H1 (cell line): ENCODE data around the gene LGALS8. TPM values are rescaled to one million over a fixed set of nuclear protein-coding genes. Genes with fewer than 3 reads are reported as not detected.

Experiments used
- CTCF ChIA-PET: fragments of 300-600 bp; sonication (Branson Sonifier 250); formaldehyde crosslinking; loops from one replicate; lab custom pipeline; 2021; ENCODE audit not compliant: partially characterized antibody; lab: Charles Lee
- POLR2A ChIA-PET: fragments of 300-600 bp; sonication (Branson Sonifier 250); formaldehyde crosslinking; loops from one replicate; lab custom pipeline; 2021; ENCODE audit warnings: inconsistent platforms; ENCODE audit not compliant: partially characterized antibody; lab: Charles Lee
- DNase-seq, 2 experiments: peaks; one replicate each; pipeline versions ENCODE4 v3.0.0 to v3.0.0-alpha.2; 2010 to 2022; ENCODE audit warnings: low spot score in 2 of 2, low read depth in 1 of 2, mixed read lengths in 1 of 2
- FAIRE-seq: peaks from 2 replicates; lab custom pipeline; 2011; peaks lifted over from hg19 to GRCh38; lab: Jason Lieb, UNC
- H2AFZ ChIP-seq: 2 replicates; pipeline ENCODE4 v1.8.1; 2012; ENCODE audit warnings: low read length, inconsistent platforms
- H2AK5ac ChIP-seq: 2 replicates; pipeline ENCODE4 v1.6.1; 2013; ENCODE audit warnings: low read depth, low read length
- H2BK120ac ChIP-seq: replicated peaks from 2 replicates; pipeline ENCODE3; 2013; ENCODE audit warnings: low read depth, low read length, inconsistent platforms
- H2BK12ac ChIP-seq: 2 replicates; pipeline ENCODE4 v1.6.1; 2013; ENCODE audit warnings: low read depth, low read length
- H2BK15ac ChIP-seq: 2 replicates; pipeline ENCODE4 v1.6.1; 2013; ENCODE audit warnings: low read length
- H2BK20ac ChIP-seq: 2 replicates; pipeline ENCODE4 v1.6.1; 2013; ENCODE audit warnings: low read length
- H2BK5ac ChIP-seq: 2 replicates; pipeline ENCODE4 v1.6.1; 2013; ENCODE audit warnings: low read depth, low read length
- H3K14ac ChIP-seq: 2 replicates; pipeline ENCODE4 v1.6.1; 2013; ENCODE audit warnings: inconsistent platforms; ENCODE audit not compliant: insufficient read length
- H3K18ac ChIP-seq: 2 replicates; pipeline ENCODE4 v1.6.1; 2013; ENCODE audit warnings: low read length; ENCODE audit errors: extremely low read depth
- H3K23ac ChIP-seq: 2 replicates; pipeline ENCODE4 v1.6.1; 2013; ENCODE audit warnings: inconsistent platforms; ENCODE audit not compliant: insufficient read length
- H3K23me2 ChIP-seq: 2 replicates; pipeline ENCODE4 v1.6.1; 2013; ENCODE audit warnings: low read depth, low read length
- H3K27ac ChIP-seq: 2 replicates; pipeline ENCODE4 v1.6.1; 2011; ENCODE audit warnings: low read depth, low read length, inconsistent platforms
- H3K27me3 ChIP-seq, 4 experiments: replicated peaks in 1 of 4; 1 replicate in 1 of 4; 2 replicates in 3 of 4; pipeline versions ENCODE4 v1.6.1 to v1.8.1; 2011 to 2013; ENCODE audit warnings: low read length in 3 of 4, mild to moderate bottlenecking in 3 of 4, inconsistent platforms in 2 of 4, mixed read lengths in 2 of 4, moderate library complexity in 1 of 4; ENCODE audit not compliant: control insufficient read depth in 3 of 4, insufficient read depth in 3 of 4; ENCODE audit errors: extremely low read depth in 1 of 4
- H3K36me3 ChIP-seq, 4 experiments: 2 replicates each; pipeline versions ENCODE4 v1.6.1 to v1.8.1; 2011 to 2013; ENCODE audit warnings: mild to moderate bottlenecking in 4 of 4, low read length in 3 of 4, moderate library complexity in 2 of 4, control low read depth in 1 of 4, inconsistent platforms in 1 of 4; ENCODE audit not compliant: insufficient read depth in 4 of 4, control insufficient read depth in 2 of 4
- H3K4ac ChIP-seq: replicated peaks from 2 replicates; pipeline ENCODE3; 2013; ENCODE audit warnings: low read length, low read depth, mixed read lengths, inconsistent platforms; ENCODE audit not compliant: insufficient read length
- H3K4me1 ChIP-seq, 4 experiments: replicated peaks in 1 of 4; 1 replicate in 1 of 4; 2 replicates in 3 of 4; pipeline versions ENCODE4 v1.6.1 to v1.8.1; 2011 to 2013; ENCODE audit warnings: low read length in 3 of 4, inconsistent platforms in 2 of 4, mixed read lengths in 1 of 4; ENCODE audit not compliant: insufficient read depth in 4 of 4, control insufficient read depth in 3 of 4
- H3K4me2 ChIP-seq, 2 experiments: 2 replicates each; pipeline versions ENCODE4 v1.6.1 to v1.8.1; 2011 to 2013; ENCODE audit warnings: low read depth in 2 of 2, low read length in 2 of 2, control low read depth in 1 of 2, inconsistent platforms in 1 of 2, mild to moderate bottlenecking in 1 of 2; ENCODE audit not compliant: insufficient read depth in 1 of 2
- H3K4me3 ChIP-seq, 4 experiments: fragments of 200-600, 300-600 bp in 1 of 4; sonication (generic), shearing (Covaris generic), sonication (Bioruptor Twin) in 1 of 4; 2 replicates each; pipeline versions ENCODE4 v1.5.1 to v1.8.1; 2011 to 2016; ENCODE audit warnings: low read length in 4 of 4, low read depth in 3 of 4, control low read depth in 2 of 4, inconsistent platforms in 2 of 4, mild to moderate bottlenecking in 2 of 4, mixed read lengths in 1 of 4, moderate library complexity in 1 of 4; ENCODE audit not compliant: insufficient read depth in 2 of 4; ENCODE audit errors: extremely low read depth in 1 of 4
- H3K56ac ChIP-seq: replicated peaks from 2 replicates; pipeline ENCODE3; 2013; ENCODE audit warnings: low read depth, mild to moderate bottlenecking, mixed read lengths, low read length, inconsistent platforms; ENCODE audit not compliant: insufficient read length
- H3K79me1 ChIP-seq: 2 replicates; pipeline ENCODE4 v1.6.1; 2013; ENCODE audit warnings: low read depth, low read length, control low read depth
- H3K79me2 ChIP-seq, 2 experiments: 2 replicates each; pipeline versions ENCODE4 v1.6.1 to v1.8.1; 2012 to 2013; ENCODE audit warnings: low read length in 2 of 2, mild to moderate bottlenecking in 2 of 2, inconsistent platforms in 1 of 2; ENCODE audit not compliant: insufficient read depth in 2 of 2, control insufficient read depth in 1 of 2
- H3K9ac ChIP-seq, 4 experiments: replicated peaks in 1 of 4; 1 replicate in 1 of 4; 2 replicates in 3 of 4; pipeline versions ENCODE4 v1.6.1 to v1.8.1; 2011 to 2013; ENCODE audit warnings: low read depth in 3 of 4, low read length in 3 of 4, control low read depth in 2 of 4, mild to moderate bottlenecking in 2 of 4, moderate library complexity in 2 of 4, inconsistent platforms in 1 of 4; ENCODE audit errors: extremely low read depth in 1 of 4
- H3K9me3 ChIP-seq, 2 experiments: 2 replicates each; pipeline versions ENCODE4 v1.6.1 to v1.8.1; 2012 to 2013; ENCODE audit warnings: mild to moderate bottlenecking in 2 of 2, moderate library complexity in 2 of 2, control low read depth in 1 of 2, inconsistent platforms in 1 of 2, low read depth in 1 of 2, low read length in 1 of 2, mixed read lengths in 1 of 2; ENCODE audit not compliant: insufficient read depth in 2 of 2
- H4K20me1 ChIP-seq, 2 experiments: replicated peaks in 1 of 2; 2 replicates each; pipeline versions ENCODE3 to v1.8.1; 2011 to 2013; ENCODE audit warnings: inconsistent platforms in 2 of 2, low read length in 2 of 2, mild to moderate bottlenecking in 1 of 2; ENCODE audit not compliant: insufficient read depth in 2 of 2, control insufficient read depth in 1 of 2
- H4K5ac ChIP-seq: 2 replicates; pipeline ENCODE4 v1.6.1; 2013; ENCODE audit warnings: low read length, low read depth, mixed read lengths, inconsistent platforms; ENCODE audit not compliant: insufficient read length
- H4K8ac ChIP-seq: 2 replicates; pipeline ENCODE4 v1.8.0; 2013; ENCODE audit warnings: mild to moderate bottlenecking, moderate library complexity, low read length, inconsistent platforms; ENCODE audit not compliant: insufficient read depth; ENCODE audit errors: extremely low read depth
- H4K91ac ChIP-seq: replicated peaks from 2 replicates; pipeline ENCODE3; 2013; ENCODE audit warnings: low read length, mixed read lengths, inconsistent platforms; ENCODE audit not compliant: insufficient read length
- CHD2 ChIP-seq: IDR thresholded peaks from 2 replicates; pipeline ENCODE4 v1.6.1; 2012; ENCODE audit warnings: low read length, improper control_type of control experiment
- CTBP2 ChIP-seq: IDR thresholded peaks from 2 replicates; pipeline ENCODE4 v1.7.0; 2011; ENCODE audit warnings: borderline replicate concordance, mild to moderate bottlenecking, moderate library complexity, mixed read lengths, low read length; ENCODE audit not compliant: insufficient read depth, insufficient read length
- EZH2 ChIP-seq: fragments of 200-600 bp; sonication (generic); IDR thresholded peaks from 2 replicates; pipeline ENCODE4 v1.7.1; 2012; ENCODE audit warnings: low read depth, mild to moderate bottlenecking, moderate library complexity, low read length, inconsistent platforms; ENCODE audit not compliant: severe bottlenecking
- HDAC6 ChIP-seq: IDR thresholded peaks from one replicate; pipeline ENCODE4 v1.7.1; 2012; ENCODE audit warnings: low read depth, mild to moderate bottlenecking, inconsistent platforms, low read length, moderate library complexity
- KDM4A ChIP-seq: IDR thresholded peaks from one replicate; pipeline ENCODE4 v1.7.1; 2012; ENCODE audit warnings: low read depth, mild to moderate bottlenecking, moderate library complexity, low read length, inconsistent platforms; ENCODE audit not compliant: severe bottlenecking
- RNF2 ChIP-seq: fragments of 200-900, 300-1000 bp; sonication (generic); IDR thresholded peaks from 2 replicates; pipeline ENCODE4 v1.7.1; 2016; ENCODE audit warnings: borderline replicate concordance, low read depth, mild to moderate bottlenecking, antibody characterized with exemption, low read length; ENCODE audit not compliant: poor library complexity, severe bottlenecking; ENCODE audit errors: missing control alignments
- SAP30 ChIP-seq: fragments of 300-600 bp; sonication (generic); IDR thresholded peaks from 2 replicates; pipeline ENCODE4 v1.7.1; 2012; ENCODE audit warnings: low read length, moderate library complexity, mild to moderate bottlenecking, inconsistent platforms; ENCODE audit not compliant: insufficient read depth, insufficient replicate concordance
- SIN3A ChIP-seq, 2 experiments: IDR thresholded peaks in 1 of 2; conservative IDR thresholded peaks in 1 of 2; 2 replicates each; pipeline ENCODE4 v1.6.1; 2011 to 2012; ENCODE audit warnings: low read length in 2 of 2, improper control_type of control experiment in 1 of 2, low read depth in 1 of 2, mild to moderate bottlenecking in 1 of 2
- TAF1 ChIP-seq: IDR thresholded peaks from 2 replicates; pipeline ENCODE4 v1.6.1; 2011; ENCODE audit warnings: mild to moderate bottlenecking, low read depth, low read length
- TCF12 ChIP-seq: IDR thresholded peaks from 2 replicates; pipeline ENCODE4 v1.6.1; 2011; ENCODE audit warnings: low read depth, mild to moderate bottlenecking, low read length
- WGBS, 2 experiments: shearing (Covaris generic) in 1 of 2; methylation state at CpG; one replicate each; pipeline versions ENCODE4 v1.1.6 to v1.1.7; 2013 to 2015; ENCODE audit warnings: low lambda C conversion rate in 2 of 2, mixed read lengths in 2 of 2, inconsistent platforms in 1 of 2, low coverage in 1 of 2, missing lambda C conversion rate in 1 of 2; ENCODE audit not compliant: insufficient replicate concordance in 2 of 2, insufficient coverage in 1 of 2, insufficient read length in 1 of 2; ENCODE audit errors: extremely low coverage in 1 of 2, missing lambda C conversion rate in 1 of 2; 5-methylcytosine and 5-hydroxymethylcytosine counted together
- polyA plus RNA-seq, 7 experiments: library from polyadenylated mRNA; depleted of rRNA in 3 of 7; stranded (reverse) in 5 of 7; unstranded in 2 of 7; fragments of >200 nt in 5 of 7; fragments of 200-250 nt in 2 of 7; gene quantifications; 1 replicate in 5 of 7; 2 replicates in 1 of 7; 4 replicates in 1 of 7; pipeline versions ENCODE4 v1.2.1 to v1.2.3, GENCODE V29; 2011 to 2013; ENCODE audit warnings: missing spikeins in 2 of 7, mixed read lengths in 2 of 7
- total RNA-seq: library from RNA; stranded (reverse); fragmentation: NEBNext Ultra II Directional; extraction: Animal tissue kit (Norgen Biotek cat#: 25700); gene quantifications from 2 replicates; pipeline ENCODE4 v1.2.1, GENCODE V29; 2021

LGALS8 gene
- total and polyA plus RNA-seq, 2 of the 8 experiments (the other 6 are each of a cell fraction or from before 2014, with no cell fraction given): 7.2 to 11.6 TPM

DNA sequence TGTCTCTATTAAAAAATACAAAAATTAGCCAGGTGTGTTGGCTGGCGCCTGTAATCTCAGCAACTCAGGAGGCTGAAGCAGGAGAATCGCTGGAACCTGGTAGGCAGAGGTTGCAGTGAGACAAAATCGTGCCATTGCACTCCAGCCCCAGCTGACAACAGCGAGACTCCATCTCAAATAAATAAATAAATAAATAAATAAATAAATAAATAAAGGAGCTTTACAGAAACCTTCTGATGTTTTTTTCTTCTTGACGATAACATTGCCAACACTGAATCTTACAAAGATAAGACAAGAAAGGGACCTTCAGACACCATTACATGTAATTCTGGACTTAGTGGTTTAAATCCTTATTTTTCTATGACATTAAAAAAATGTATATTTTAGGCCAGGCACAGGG is 47.8 kb upstream of the LGALS8 start:
- Histone ChIP-seq H3K79me1 (no peaks in the 10 kb centered on the region), H3K4me1 (peaks cover 0 to 7% (median 2%) of the 10 kb centered on the region in 4 experiments; a peak in 2 of 7 replicates), H3K56ac (no peak overlapping the region), H3K9ac (no peak overlapping the region), H4K20me1 (no peaks in the 10 kb centered on the region), H3K4me2 (no peak overlapping the region), H3K36me3 (no peaks in the 10 kb centered on the region), H2BK12ac (no peak overlapping the region), H3K4me3 (no peak overlapping the region), H3K18ac (no peak overlapping the region), H3K4ac (no peak overlapping the region), H3K27me3 (no peaks in the 10 kb centered on the region), H2BK5ac (no peak overlapping the region), H2AK5ac (no peak overlapping the region), H3K14ac (no peak overlapping the region), H4K91ac (no peak overlapping the region), H2AFZ (no peak overlapping the region), H3K79me2 (no peaks in the 10 kb centered on the region)
- ChIA-PET POLR2A (no interaction called here), CTCF (interaction anchor here (0.9 to 1.4 kb wide), 2 partner anchors 9 to 339 kb away, joined by 3 to 6 read pairs; no protein-coding TSS in a partner anchor)
- TF ChIP-seq TCF12 (no peak), RNF2 (no peak), EZH2 (no peak), SAP30 (no peak), HDAC6 (no peak), TAF1 (no peak), SIN3A (conservative IDR thresholded peaks at IDR 0.05 in 1 of 2, IDR thresholded peaks at IDR 0.05 in 1 of 2; ENCODE audit: low read depth in 1 of 2, low read length in 2 of 2) (no peak), CTBP2 (no peak), CHD2 (no peak), KDM4A (no peak)
- TF ChIP-seq, all 59 proteins: peak for 0
- Histone ChIP-seq H3K27ac (no peak overlapping the region), H2BK120ac (no peak overlapping the region), H4K8ac (no peak overlapping the region), H3K23me2 (no peaks in the 10 kb centered on the region), H3K23ac (no peak overlapping the region), H2BK20ac (no peak overlapping the region), H2BK15ac (no peak overlapping the region), H4K5ac (no peak overlapping the region), H3K9me3 (no peaks in the 10 kb centered on the region)
- DNase-seq (no peak), FAIRE-seq (no peak)
- WGBS, 2 experiments: 88% methylated on average over 5 of the region's 5 CpGs; no CpG with 5 or more reads in 1 of the 2 experiments
